ENCODE measurements around the gene MAP4K4.
A peak's percentile ranks its signal among the peaks of the same experiment; 100 is the strongest.

The MAP4K4 gene

DNA sequence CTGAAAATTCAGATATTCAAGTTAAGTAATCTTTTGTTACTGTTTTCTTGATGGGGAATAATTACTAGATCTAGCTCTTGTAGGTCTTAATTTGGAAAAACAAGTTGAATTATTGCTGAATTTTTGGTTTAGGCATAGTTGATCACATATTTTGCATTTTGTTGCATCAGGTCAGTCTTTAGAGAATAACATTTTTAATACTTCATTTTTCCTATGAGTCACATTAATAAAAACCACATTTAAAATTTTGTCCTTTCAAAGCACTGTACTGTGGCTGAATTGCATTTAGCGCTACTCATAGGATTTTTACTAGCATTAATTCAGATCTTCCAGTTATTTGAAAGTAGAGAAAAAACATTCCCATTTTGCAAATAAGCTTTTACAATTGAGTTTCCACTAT, 23.2 kb downstream of the MAP4K4 start:
- DNase-seq (ENCODE audit: low read depth in 2 of 3, low spot score in 1 of 3) = no peak

DNA sequence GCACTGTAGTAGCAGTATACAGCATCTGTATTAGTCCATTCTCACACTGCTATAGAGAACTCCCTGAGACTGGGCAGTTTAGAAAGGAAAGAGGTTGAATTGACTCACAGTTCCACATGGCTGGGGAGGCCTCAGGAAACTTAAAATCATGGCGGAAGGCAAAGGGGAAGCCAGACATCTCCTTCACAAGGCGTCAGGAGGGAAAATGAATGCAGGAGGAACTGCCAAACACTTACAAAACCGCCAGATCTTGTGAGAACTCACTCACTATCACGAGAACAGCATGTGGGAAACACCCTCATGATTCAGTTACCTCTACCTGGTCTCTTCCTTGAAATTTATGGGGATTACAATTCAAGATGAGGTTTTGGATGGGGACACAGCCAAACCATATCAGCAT, 25.4 kb downstream of the MAP4K4 start:
- no peak for DNase-seq (ENCODE audit: low read depth in 2 of 3, low spot score in 1 of 3)

DNA sequence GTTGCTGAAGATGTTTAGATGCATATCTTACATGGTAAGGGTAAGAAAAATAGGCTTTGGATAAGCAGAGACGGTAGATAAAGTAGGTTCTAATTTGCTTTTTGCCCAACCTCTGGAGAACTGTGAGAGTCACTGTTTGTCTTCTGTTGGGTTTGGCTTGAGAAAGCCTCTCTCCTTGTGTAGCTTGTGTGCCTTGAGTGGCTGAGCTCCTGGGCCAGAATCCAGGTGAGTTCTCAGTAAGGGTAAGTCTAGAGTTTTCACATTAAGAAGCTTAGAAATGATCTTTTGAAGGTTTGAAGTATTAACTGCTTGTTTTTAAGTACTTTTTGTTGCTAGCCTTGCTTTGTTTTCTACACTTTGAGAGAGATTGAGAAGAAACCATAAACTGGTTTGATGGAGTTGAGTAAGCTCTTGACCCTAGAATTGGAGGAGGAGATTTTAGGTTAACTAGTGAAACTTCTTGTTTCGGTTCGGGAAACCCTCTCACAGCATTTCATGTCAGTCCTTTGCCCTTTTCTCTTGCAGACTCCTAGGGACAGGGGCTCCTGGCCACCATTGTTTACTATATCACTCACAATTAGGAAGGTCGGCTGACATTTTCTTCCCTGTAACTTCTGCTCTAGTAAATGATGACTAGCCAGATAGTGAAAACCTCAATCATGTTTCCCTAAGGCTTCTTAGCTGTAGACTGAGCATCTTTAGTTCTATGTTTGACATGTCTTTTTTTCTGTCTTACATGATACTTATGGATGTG, 26.0 kb downstream of the MAP4K4 start:
- DNase-seq (ENCODE audit: low read depth in 2 of 3, low spot score in 1 of 3) = no peak

- DNase-seq (ENCODE audit: low read depth in 2 of 3, low spot score in 1 of 3) = no peak
Observed at GRCh38 chr2:101724125-101724474, 26.6 kb downstream of the MAP4K4 start.

DNA sequence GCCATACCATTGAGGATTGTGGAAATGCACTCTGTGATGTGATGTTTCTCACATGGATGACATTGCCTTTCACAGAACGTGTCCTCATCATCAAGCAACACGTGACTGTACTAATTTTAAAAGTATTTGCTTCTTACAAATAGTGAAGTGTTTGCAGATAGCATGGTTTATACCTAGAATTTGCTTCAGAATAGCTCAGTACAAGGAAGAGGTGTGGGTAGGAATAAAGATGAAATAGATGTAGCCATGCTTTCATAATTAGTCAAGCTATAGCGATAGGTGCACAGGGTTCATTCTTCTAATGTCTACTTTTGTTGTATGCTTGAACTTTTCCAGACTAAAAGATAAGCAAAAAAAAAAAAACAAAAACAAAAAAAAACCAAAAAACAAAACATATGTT, 27.5 kb downstream of the MAP4K4 start:
- no peak for DNase-seq (ENCODE audit: low read depth in 2 of 3, low spot score in 1 of 3)

- no peak for DNase-seq (ENCODE audit: low read depth in 2 of 3, low spot score in 1 of 3)
Observed at GRCh38 chr2:101725515-101726192, 28.1 kb downstream of the MAP4K4 start.

- DNase-seq (ENCODE audit: low read depth in 2 of 3, low spot score in 1 of 3) = no peak
Observed at GRCh38 chr2:101728865-101729264, 31.4 kb downstream of the MAP4K4 start.

DNA sequence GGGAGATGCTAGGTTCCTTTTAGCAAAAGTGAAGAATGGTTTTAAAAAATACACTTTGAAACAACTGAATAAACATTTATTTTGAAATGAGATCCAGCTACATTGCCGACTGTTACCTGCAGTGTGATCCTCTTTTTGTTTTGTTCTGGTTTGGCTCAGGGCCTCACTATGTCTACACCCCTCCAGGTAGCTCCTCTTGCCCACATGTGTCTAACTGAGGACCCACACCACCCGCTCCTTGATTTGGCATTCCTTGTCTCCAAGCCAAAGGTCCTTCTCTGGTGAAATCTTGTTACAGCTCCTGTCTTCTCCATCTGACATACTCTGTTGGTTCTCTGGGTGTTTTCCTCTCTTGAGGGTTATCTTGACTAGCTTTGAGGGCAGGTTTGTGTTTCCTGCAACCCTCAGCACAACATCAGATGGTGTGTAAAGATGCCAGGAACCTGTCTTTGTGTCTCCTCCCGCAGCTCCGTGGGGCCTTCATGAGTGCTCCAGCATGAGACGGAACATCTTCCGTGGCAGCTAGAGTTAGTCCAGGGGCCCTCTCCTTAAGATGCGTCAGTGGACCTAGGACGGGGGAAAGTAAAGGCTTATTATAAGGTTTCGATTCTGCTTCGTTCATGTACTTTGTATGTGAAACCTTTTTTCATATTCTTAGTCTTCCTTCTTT, 32.1 kb downstream of the MAP4K4 start:
- no peak for DNase-seq (ENCODE audit: low read depth in 2 of 3, low spot score in 1 of 3)

- DNase-seq (ENCODE audit: low read depth in 2 of 3, low spot score in 1 of 3) = no peak
Observed at GRCh38 chr2:101731221-101732054, 33.9 kb downstream of the MAP4K4 start.

- no peak for DNase-seq (ENCODE audit: low read depth in 2 of 3, low spot score in 1 of 3)
Observed at GRCh38 chr2:101732199-101732598, 34.7 kb downstream of the MAP4K4 start.

DNA sequence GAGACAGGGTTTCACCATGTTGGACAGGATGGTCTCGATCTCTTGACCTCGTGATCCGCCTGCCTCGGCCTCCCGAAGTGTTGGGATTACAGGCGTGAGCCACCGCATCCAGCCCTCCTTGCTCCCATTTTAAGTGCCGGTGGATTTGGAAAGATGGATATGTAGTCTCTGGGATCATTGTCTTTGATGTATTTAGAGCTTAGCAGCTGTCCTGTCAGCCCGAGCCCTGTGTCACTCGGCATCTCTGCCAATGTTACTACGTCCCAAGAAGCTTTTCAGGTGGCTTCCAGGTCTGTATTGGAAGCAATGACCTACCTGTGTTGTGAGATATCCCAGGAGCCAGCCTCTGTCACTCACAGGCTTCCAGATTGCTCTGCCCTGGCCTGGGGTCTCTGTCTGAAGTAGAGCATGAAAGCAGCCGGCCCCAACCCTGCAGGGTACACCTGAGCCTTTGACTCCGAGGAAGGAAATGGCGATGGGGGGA, 35.3 kb downstream of the MAP4K4 start:
- no peak for DNase-seq (ENCODE audit: low read depth in 2 of 3, low spot score in 1 of 3)

DNA sequence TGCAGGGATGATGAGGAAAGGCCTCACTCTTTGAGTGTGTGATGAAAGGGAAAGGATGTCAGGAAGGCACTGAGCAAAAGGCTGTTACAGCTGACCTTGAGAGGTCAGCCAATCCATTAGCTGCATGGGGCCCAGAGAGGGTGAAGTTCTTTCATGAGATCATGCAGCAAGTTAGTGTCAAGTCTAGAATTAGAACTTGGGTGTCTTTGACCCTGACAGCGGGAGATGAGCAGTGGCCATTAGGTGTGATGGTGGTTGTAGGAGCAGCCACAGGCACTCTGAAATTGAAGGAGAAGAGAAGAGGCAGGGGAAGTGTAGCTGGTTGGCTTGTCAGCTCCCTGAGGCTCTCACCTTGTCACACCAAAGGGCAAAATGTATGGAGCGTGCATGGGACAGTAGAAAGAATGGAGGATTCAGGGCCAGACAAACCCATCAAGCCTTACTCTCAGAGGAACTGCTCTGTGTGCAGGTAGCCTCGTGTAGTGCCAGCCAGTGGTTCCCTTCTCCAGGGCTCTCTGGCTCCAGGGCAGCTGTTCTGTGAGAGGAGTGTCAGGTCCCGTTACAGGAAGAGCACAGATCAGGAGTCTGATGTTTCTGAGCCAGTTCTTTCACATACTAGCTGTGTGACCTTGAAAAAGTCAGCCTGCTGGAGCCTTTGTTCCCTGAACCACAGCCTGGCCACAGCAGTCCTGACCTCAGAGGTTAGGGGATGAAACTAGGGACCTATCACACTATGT, 35.9 kb downstream of the MAP4K4 start:
- DNase-seq (ENCODE audit: low read depth in 2 of 3, low spot score in 1 of 3) = no peak

- DNase-seq (ENCODE audit: low read depth in 2 of 3, low spot score in 1 of 3) = no peak
Observed at GRCh38 chr2:101734505-101735165, 37.1 kb downstream of the MAP4K4 start.

- DNase-seq (ENCODE audit: low read depth in 2 of 3, low spot score in 1 of 3) = no peak
Observed at GRCh38 chr2:101735166-101735533, 37.6 kb downstream of the MAP4K4 start.

DNA sequence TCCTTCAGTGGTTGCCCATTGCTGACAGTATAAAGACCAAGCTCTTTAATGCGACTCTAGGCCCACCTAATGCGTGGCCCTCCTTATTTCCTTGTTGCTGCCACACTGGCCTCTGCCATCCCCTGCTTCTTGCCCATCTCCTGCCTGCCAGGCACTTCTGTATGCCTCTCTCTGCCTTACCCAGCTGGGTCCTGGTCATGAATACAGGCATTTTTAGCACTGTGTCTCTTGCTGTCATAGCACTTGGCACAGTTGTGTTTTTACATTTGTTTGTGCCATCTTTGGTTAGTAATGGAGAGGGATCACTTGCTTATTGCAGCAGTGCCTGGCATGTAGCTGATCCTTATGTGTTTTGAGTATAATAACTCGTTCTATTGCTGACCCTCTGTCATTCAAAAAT, 38.7 kb downstream of the MAP4K4 start:
- DNase-seq (ENCODE audit: low read depth in 2 of 3, low spot score in 1 of 3) = no peak

GRCh38 chr2:101736861-101737291, 39.4 kb downstream of the MAP4K4 start:
- DNase-seq (ENCODE audit: low read depth in 2 of 3, low spot score in 1 of 3) = peak in 2 of 3 donors; percentile 36 to 50

GRCh38 chr2:101737478-101738255, 40.2 kb downstream of the MAP4K4 start:
- DNase-seq (ENCODE audit: low read depth in 2 of 3, low spot score in 1 of 3) = no peak

DNA sequence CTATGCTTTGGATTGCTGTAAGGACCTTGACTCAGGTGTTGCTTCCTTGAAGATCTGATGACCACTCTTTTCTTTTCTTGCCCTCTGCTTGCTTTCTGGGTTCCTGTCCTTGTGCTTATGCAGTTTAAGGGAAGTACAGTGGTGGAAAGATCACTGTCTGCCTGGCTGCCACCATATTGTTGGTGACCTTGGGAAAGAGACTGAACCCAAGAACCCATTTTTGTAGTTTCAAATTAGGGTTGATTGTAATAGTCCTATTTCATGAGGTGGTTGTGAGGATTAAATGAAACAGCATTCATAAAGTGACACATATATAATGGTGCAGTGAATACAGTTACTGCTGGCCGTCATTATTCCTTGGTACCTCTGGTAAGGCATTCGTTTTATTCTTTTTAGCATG, 41.1 kb downstream of the MAP4K4 start:
- no peak for DNase-seq (ENCODE audit: low read depth in 2 of 3, low spot score in 1 of 3)

- DNase-seq (ENCODE audit: low read depth in 2 of 3, low spot score in 1 of 3) = no peak
Observed at GRCh38 chr2:101740555-101740964, 43.1 kb downstream of the MAP4K4 start.

Measured in stimulated activated CD4-positive, alpha-beta T cell treated with anti-CD3 and anti-CD28 coated beads, Interleukin-12 subunit alpha, Interleukin-12 subunit beta, amount 100 ng/mL, for 48 hours (primary cell).